ENCODE results near the gene IFT22.

The IFT22 gene

DNA sequence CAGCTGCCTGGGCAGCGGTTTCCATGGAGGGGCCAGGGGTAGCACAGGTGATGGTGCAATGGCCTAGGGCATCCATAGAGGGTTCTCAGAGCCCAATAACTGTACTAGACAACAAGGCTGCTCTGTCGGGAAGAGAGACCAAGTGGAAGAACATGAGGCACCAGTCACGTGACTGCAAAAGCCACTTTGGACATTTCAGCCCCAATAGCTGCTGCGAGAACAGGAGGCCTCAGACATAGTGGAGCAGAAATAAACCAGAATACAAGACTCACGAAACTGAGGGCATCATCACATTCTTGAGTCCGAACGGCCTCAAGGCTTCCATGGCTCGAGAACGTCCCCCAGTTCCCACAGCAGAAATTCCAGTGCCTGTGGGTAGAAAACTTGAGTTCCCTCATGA lies 44.5 kb downstream of the IFT22 start (continued):
- TF ChIP-seq, protein P1, sequence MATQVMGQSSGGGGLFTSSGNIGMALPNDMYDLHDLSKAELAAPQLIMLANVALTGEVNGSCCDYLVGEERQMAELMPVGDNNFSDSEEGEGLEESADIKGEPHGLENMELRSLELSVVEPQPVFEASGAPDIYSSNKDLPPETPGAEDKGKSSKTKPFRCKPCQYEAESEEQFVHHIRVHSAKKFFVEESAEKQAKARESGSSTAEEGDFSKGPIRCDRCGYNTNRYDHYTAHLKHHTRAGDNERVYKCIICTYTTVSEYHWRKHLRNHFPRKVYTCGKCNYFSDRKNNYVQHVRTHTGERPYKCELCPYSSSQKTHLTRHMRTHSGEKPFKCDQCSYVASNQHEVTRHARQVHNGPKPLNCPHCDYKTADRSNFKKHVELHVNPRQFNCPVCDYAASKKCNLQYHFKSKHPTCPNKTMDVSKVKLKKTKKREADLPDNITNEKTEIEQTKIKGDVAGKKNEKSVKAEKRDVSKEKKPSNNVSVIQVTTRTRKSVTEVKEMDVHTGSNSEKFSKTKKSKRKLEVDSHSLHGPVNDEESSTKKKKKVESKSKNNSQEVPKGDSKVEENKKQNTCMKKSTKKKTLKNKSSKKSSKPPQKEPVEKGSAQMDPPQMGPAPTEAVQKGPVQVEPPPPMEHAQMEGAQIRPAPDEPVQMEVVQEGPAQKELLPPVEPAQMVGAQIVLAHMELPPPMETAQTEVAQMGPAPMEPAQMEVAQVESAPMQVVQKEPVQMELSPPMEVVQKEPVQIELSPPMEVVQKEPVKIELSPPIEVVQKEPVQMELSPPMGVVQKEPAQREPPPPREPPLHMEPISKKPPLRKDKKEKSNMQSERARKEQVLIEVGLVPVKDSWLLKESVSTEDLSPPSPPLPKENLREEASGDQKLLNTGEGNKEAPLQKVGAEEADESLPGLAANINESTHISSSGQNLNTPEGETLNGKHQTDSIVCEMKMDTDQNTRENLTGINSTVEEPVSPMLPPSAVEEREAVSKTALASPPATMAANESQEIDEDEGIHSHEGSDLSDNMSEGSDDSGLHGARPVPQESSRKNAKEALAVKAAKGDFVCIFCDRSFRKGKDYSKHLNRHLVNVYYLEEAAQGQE (tag by site-specific recombination; IDR thresholded peaks at IDR 0.05), result no peak

- ChIA-PET CTCF (interaction anchor here (0.5 to 2.5 kb wide), 5 partner anchors 8 to 129 kb away, joined by 3 to 15 read pairs (median 4); partner anchors contain the start of gene MOGAT3), POLR2A (no interaction called here)
- no peak overlapping the region for H3K27ac ChIP-seq (ENCODE audit: extremely low read depth, low read depth, low read length)
- no peak overlapping the region for H3K4me3 ChIP-seq (ENCODE audit: low read depth, low read length)
- TF ChIP-seq ZNF658 (tag by site-specific recombination; IDR thresholded peaks at IDR 0.05), result no peak
- TF ChIP-seq ZNF311 (tag by site-specific recombination; IDR thresholded peaks at IDR 0.05; ENCODE audit: borderline replicate concordance), result no peak
- no peak for TF ChIP-seq MZF1 (tag by site-specific recombination; IDR thresholded peaks at IDR 0.05; ENCODE audit: borderline replicate concordance)
- TF ChIP-seq ZNF544 (tag by site-specific recombination; IDR thresholded peaks at IDR 0.05), result no peak
- TF ChIP-seq, protein P2, sequence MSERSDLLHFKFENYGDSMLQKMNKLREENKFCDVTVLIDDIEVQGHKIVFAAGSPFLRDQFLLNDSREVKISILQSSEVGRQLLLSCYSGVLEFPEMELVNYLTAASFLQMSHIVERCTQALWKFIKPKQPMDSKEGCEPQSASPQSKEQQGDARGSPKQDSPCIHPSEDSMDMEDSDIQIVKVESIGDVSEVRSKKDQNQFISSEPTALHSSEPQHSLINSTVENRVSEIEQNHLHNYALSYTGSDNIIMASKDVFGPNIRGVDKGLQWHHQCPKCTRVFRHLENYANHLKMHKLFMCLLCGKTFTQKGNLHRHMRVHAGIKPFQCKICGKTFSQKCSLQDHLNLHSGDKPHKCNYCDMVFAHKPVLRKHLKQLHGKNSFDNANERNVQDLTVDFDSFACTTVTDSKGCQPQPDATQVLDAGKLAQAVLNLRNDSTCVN (tag by site-specific recombination; optimal IDR thresholded peaks at IDR 0.05), result no peak
- TF ChIP-seq ZNF184 (tag by site-specific recombination; IDR thresholded peaks at IDR 0.05), result no peak
- TF ChIP-seq, protein P3, sequence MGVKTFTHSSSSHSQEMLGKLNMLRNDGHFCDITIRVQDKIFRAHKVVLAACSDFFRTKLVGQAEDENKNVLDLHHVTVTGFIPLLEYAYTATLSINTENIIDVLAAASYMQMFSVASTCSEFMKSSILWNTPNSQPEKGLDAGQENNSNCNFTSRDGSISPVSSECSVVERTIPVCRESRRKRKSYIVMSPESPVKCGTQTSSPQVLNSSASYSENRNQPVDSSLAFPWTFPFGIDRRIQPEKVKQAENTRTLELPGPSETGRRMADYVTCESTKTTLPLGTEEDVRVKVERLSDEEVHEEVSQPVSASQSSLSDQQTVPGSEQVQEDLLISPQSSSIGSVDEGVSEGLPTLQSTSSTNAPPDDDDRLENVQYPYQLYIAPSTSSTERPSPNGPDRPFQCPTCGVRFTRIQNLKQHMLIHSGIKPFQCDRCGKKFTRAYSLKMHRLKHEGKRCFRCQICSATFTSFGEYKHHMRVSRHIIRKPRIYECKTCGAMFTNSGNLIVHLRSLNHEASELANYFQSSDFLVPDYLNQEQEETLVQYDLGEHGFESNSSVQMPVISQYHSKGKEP (tag by site-specific recombination; IDR thresholded peaks at IDR 0.05), result no peak
- TF ChIP-seq KLF10 (tag by site-specific recombination; IDR thresholded peaks at IDR 0.05), result no peak
- H3K4me1 ChIP-seq (ENCODE audit: control insufficient read depth, insufficient read depth, low read length), result no peaks in the 10 kb centered on the region
- H3K9me3 ChIP-seq (ENCODE audit: control insufficient read depth, insufficient read depth, low read depth, low read length), result no peaks in the 10 kb centered on the region
- no peaks in the 10 kb centered on the region for H3K36me3 ChIP-seq (ENCODE audit: control insufficient read depth in 2 of 2, insufficient read depth in 1 of 2, low read length in 2 of 2)
Observed at GRCh38 chr7:101273206-101273605, 48.4 kb downstream of the IFT22 start.

GRCh38 chr7:101271021-101271420 lies 50.6 kb downstream of the IFT22 start:
- ChIA-PET POLR2A (interaction anchor here (0.7 kb wide), 1 partner anchor 62 kb away, joined by 10 read pairs; no protein-coding TSS in a partner anchor), CTCF (interaction anchor here (1.1 kb wide), 1 partner anchor 12 kb away, joined by 6 read pairs; no protein-coding TSS in a partner anchor)
- TF ChIP-seq ZNF621 (tag by site-specific recombination; IDR thresholded peaks at IDR 0.05) (no peak), KLF16 (tag by site-specific recombination; IDR thresholded peaks at IDR 0.05) (no peak), ZNF366 (tag by site-specific recombination; conservative IDR thresholded peaks at IDR 0.05) (no peak), PBX3 (CRISPR knock-in tag; IDR thresholded peaks at IDR 0.05) (no peak), SETDB1 (IDR thresholded peaks at IDR 0.05; ENCODE audit: insufficient read length, low read length) (no peak), KLF7 (tag by site-specific recombination; IDR thresholded peaks at IDR 0.05; ENCODE audit: borderline replicate concordance) (no peak), ZNF114 (tag by site-specific recombination; IDR thresholded peaks at IDR 0.05) (no peak), ZNF280D (tag by site-specific recombination; IDR thresholded peaks at IDR 0.05) (no peak), ZNF670 (tag by site-specific recombination; IDR thresholded peaks at IDR 0.05; ENCODE audit: low read depth) (no peak), ZNF76 (tag by site-specific recombination; IDR thresholded peaks at IDR 0.05; ENCODE audit: borderline replicate concordance, low read depth) (no peak)
- TF ChIP-seq, protein P4, sequence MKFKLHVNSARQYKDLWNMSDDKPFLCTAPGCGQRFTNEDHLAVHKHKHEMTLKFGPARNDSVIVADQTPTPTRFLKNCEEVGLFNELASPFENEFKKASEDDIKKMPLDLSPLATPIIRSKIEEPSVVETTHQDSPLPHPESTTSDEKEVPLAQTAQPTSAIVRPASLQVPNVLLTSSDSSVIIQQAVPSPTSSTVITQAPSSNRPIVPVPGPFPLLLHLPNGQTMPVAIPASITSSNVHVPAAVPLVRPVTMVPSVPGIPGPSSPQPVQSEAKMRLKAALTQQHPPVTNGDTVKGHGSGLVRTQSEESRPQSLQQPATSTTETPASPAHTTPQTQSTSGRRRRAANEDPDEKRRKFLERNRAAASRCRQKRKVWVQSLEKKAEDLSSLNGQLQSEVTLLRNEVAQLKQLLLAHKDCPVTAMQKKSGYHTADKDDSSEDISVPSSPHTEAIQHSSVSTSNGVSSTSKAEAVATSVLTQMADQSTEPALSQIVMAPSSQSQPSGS (tag by site-specific recombination; IDR thresholded peaks at IDR 0.05; ENCODE audit: low read depth), result no peak

More at GRCh38 chr7:101271021-101271420, 50.6 kb downstream of the IFT22 start:
- no peak overlapping the region for H3K27ac ChIP-seq (ENCODE audit: extremely low read depth, low read depth, low read length)
- no peaks in the 10 kb centered on the region for H3K9me3 ChIP-seq (ENCODE audit: control insufficient read depth, insufficient read depth, low read depth, low read length)
- no peak overlapping the region for H3K4me3 ChIP-seq (ENCODE audit: low read depth, low read length)
- no peaks in the 10 kb centered on the region for H3K4me1 ChIP-seq (ENCODE audit: control insufficient read depth, insufficient read depth, low read length)
- no peaks in the 10 kb centered on the region for H3K36me3 ChIP-seq (ENCODE audit: control insufficient read depth in 2 of 2, insufficient read depth in 1 of 2, low read length in 2 of 2)
